Vagina (tissue), 2 donors: ENCODE data around the gene PITHD1. TPM values are rescaled to one million over a fixed set of nuclear protein-coding genes. Genes with fewer than 3 reads are reported as not detected.
"Not testable (repeated sequence)": the region's sequence is repeated elsewhere in the genome, so short reads cannot be mapped to it uniquely, and the experiment has no call there.

ENCODE experiments used
- DNase-seq, 2 donors: peaks; one replicate each; pipeline ENCODE4 v3.0.0-alpha.2; 2017; ENCODE audit errors: extremely low spot score in 2 of 2
- H3K27ac ChIP-seq: fragments of 200-600 bp; sonication (generic); one replicate; pipeline ENCODE4 v1.5.1; 2019
- H3K27me3 ChIP-seq: fragments of 200-600 bp; sonication (generic); one replicate; pipeline ENCODE4 v1.5.1; 2019
- H3K36me3 ChIP-seq, 2 donors: fragments of 200-600 bp; sonication (generic); one replicate each; pipeline ENCODE4 v1.5.1; 2017 to 2019
- H3K4me1 ChIP-seq: fragments of 200-600 bp; sonication (generic); one replicate; pipeline ENCODE4 v1.5.1; 2019
- H3K4me3 ChIP-seq, 2 donors: fragments of 200-600 bp; sonication (generic); 1 replicate in 1 of 2; 2 replicates in 1 of 2; pipeline ENCODE4 v1.5.1; 2016 to 2019
- H3K9me3 ChIP-seq: fragments of 200-600 bp; sonication (generic); one replicate; pipeline ENCODE4 v1.5.1; 2019
- POLR2A ChIP-seq, 2 donors: fragments of 450-650 bp; IDR thresholded peaks; one replicate each; pipeline ENCODE4 v1.6.1; 2017; ENCODE audit warnings: antibody characterized with exemption in 2 of 2, mild to moderate bottlenecking in 2 of 2, moderate library complexity in 2 of 2
- POLR2AphosphoS5 ChIP-seq, 2 donors: sonication (generic); formaldehyde crosslinking; IDR thresholded peaks; one replicate each; pipeline ENCODE4 v1.9.0; 2017; ENCODE audit warnings: antibody characterized with exemption in 2 of 2, mild to moderate bottlenecking in 2 of 2, low read depth in 1 of 2; ENCODE audit not compliant: insufficient read depth in 1 of 2
- intact Hi-C: fragments of 100-400 bp; cut with DNase I; formaldehyde crosslinking; loops from one replicate; pipeline ENCODE4 v1.15.1; 2023
- total RNA-seq: library from RNA; depleted of rRNA; stranded (reverse); fragments of >200 nt; gene quantifications from one replicate; pipeline ENCODE4 v1.2.3, GENCODE V29; 2016
- TF ChIP-seq, protein P1 (sequence below), 3 experiments: fragments of 450-650 bp in 2 of 3; fragments of 200-600 bp in 1 of 3; sonication (generic) in 1 of 3; IDR thresholded peaks; one replicate each; pipeline ENCODE4 v1.5.1; 2017 to 2019; ENCODE audit warnings: antibody characterized with exemption in 3 of 3, mild to moderate bottlenecking in 2 of 3, moderate library complexity in 2 of 3

Gene PITHD1
- total RNA-seq, 1 donor from 2014 or later: 63.6 TPM

GRCh38 chr1:23774174-23774880 lies 3.9 kb upstream of the PITHD1 start:
- no peak for DNase-seq
- Histone ChIP-seq H3K9me3 (no peaks in the 10 kb centered on the region), H3K27ac (no peak overlapping the region), H3K4me3 (no peak overlapping the region), H3K36me3 (no peaks in the 10 kb centered on the region), H3K27me3 (no peaks in the 10 kb centered on the region), H3K4me1 (peaks cover 15% of the 10 kb centered on the region)
- TF ChIP-seq, protein P1, sequence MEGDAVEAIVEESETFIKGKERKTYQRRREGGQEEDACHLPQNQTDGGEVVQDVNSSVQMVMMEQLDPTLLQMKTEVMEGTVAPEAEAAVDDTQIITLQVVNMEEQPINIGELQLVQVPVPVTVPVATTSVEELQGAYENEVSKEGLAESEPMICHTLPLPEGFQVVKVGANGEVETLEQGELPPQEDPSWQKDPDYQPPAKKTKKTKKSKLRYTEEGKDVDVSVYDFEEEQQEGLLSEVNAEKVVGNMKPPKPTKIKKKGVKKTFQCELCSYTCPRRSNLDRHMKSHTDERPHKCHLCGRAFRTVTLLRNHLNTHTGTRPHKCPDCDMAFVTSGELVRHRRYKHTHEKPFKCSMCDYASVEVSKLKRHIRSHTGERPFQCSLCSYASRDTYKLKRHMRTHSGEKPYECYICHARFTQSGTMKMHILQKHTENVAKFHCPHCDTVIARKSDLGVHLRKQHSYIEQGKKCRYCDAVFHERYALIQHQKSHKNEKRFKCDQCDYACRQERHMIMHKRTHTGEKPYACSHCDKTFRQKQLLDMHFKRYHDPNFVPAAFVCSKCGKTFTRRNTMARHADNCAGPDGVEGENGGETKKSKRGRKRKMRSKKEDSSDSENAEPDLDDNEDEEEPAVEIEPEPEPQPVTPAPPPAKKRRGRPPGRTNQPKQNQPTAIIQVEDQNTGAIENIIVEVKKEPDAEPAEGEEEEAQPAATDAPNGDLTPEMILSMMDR (IDR thresholded peaks at IDR 0.05): no peak
- no peak for TF ChIP-seq POLR2AphosphoS5 (IDR thresholded peaks at IDR 0.05; ENCODE audit: insufficient read depth in 1 of 2, low read depth in 1 of 2)
- no peak for TF ChIP-seq POLR2A (IDR thresholded peaks at IDR 0.05)
- intact Hi-C loops: no loop called here

GRCh38 chr1:23776217-23776616 lies 2.0 kb upstream of the PITHD1 start:
- H3K4me3 ChIP-seq: no peak overlapping the region
- H3K36me3 ChIP-seq: peaks cover 0 to 7% of the 10 kb centered on the region in 2 donors
- H3K27me3 ChIP-seq: no peaks in the 10 kb centered on the region
- H3K4me1 ChIP-seq: peaks cover 30% of the 10 kb centered on the region
- no peak overlapping the region for H3K27ac ChIP-seq
- no peaks in the 10 kb centered on the region for H3K9me3 ChIP-seq
- TF ChIP-seq, protein P1 (IDR thresholded peaks at IDR 0.05): no peak
- TF ChIP-seq POLR2AphosphoS5 (IDR thresholded peaks at IDR 0.05; ENCODE audit: insufficient read depth in 1 of 2, low read depth in 1 of 2) (no peak), POLR2A (IDR thresholded peaks at IDR 0.05) (no peak)
- intact Hi-C loops: no loop called here
- DNase-seq: no peak

GRCh38 chr1:23779826-23780371 lies 1.7 kb downstream of the PITHD1 start:
- no peak for DNase-seq
- no peaks in the 10 kb centered on the region for H3K9me3 ChIP-seq
- H3K4me1 ChIP-seq: peaks cover 30% of the 10 kb centered on the region
- TF ChIP-seq POLR2A (IDR thresholded peaks at IDR 0.05): no peak
- no peak for TF ChIP-seq POLR2AphosphoS5 (IDR thresholded peaks at IDR 0.05; ENCODE audit: insufficient read depth in 1 of 2, low read depth in 1 of 2)
- TF ChIP-seq, protein P1 (IDR thresholded peaks at IDR 0.05): no peak
- H3K27ac ChIP-seq: no peak overlapping the region
- no peaks in the 10 kb centered on the region for H3K27me3 ChIP-seq
- H3K36me3 ChIP-seq: peaks cover 0 to 11% of the 10 kb centered on the region in 2 donors
- intact Hi-C loops: no loop called here
- no peak overlapping the region for H3K4me3 ChIP-seq

GRCh38 chr1:23783141-23783540 lies 4.9 kb downstream of the PITHD1 start:
- H3K4me1 ChIP-seq: peaks cover 21% of the 10 kb centered on the region
- H3K27me3 ChIP-seq, intact Hi-C loops: not testable (repeated sequence)

GRCh38 chr1:23784846-23785245 lies 6.6 kb downstream of the PITHD1 start:
- intact Hi-C loops: no loop called here
- no peak overlapping the region for H3K27ac ChIP-seq
- H3K36me3 ChIP-seq: peaks cover 0 to 36% of the 10 kb centered on the region in 2 donors
- TF ChIP-seq POLR2AphosphoS5 (IDR thresholded peaks at IDR 0.05; ENCODE audit: insufficient read depth in 1 of 2, low read depth in 1 of 2) (no peak), POLR2A (IDR thresholded peaks at IDR 0.05) (no peak)
- TF ChIP-seq, protein P1 (IDR thresholded peaks at IDR 0.05): no peak
- no peak for DNase-seq
- H3K4me3 ChIP-seq: no peak overlapping the region
- no peaks in the 10 kb centered on the region for H3K9me3 ChIP-seq
- H3K4me1 ChIP-seq: peaks cover 10% of the 10 kb centered on the region
- no peaks in the 10 kb centered on the region for H3K27me3 ChIP-seq

More at GRCh38 chr1:23783141-23783540, 4.9 kb downstream of the PITHD1 start:
- H3K4me3 ChIP-seq, H3K9me3 ChIP-seq, H3K27ac ChIP-seq, DNase-seq: not testable (repeated sequence)
- peaks cover 0 to 36% of the 10 kb centered on the region in 2 donors for H3K36me3 ChIP-seq
